ENCODE data around the gene WDR18. TPM values are rescaled to one million over a fixed set of nuclear protein-coding genes. Genes with fewer than 3 reads are reported as not detected.

The WDR18 gene
- total RNA-seq, 1 experiment from 2014 or later: 44.0 TPM

GRCh38 chr19:944663-945241 is 39.4 kb upstream of the WDR18 start:
- intact Hi-C loops (cut with micrococcal nuclease; ENCODE audit: unreplicated experiment): no loop called here
- DNase-seq (ENCODE audit: low read depth, low spot score) (no peak), ATAC-seq (no peak)
- H3K36me3 ChIP-seq (ENCODE audit: control insufficient read depth, insufficient read depth, low read length): no peaks in the 10 kb centered on the region
- ChIA-PET CTCF (no interaction called here), POLR2A (no interaction called here)
- H3K27me3 ChIP-seq (ENCODE audit: control insufficient read depth, insufficient read depth, low read length): no peaks in the 10 kb centered on the region
- no TSS peak for BruUV-seq (replicated peaks)
- TF ChIP-seq CTCF (IDR thresholded peaks at IDR 0.05) (no peak), SIN3A (IDR thresholded peaks at IDR 0.05; ENCODE audit: borderline replicate concordance, insufficient read depth, low read depth, low read length) (no peak), POLR2AphosphoS5 (IDR thresholded peaks at IDR 0.05; ENCODE audit: low read depth, low read length) (no peak), TCF7L2 (IDR thresholded peaks at IDR 0.05; ENCODE audit: low read depth, low read length) (no peak), REST (IDR thresholded peaks at IDR 0.05; ENCODE audit: insufficient read depth in 1 of 2, low read depth in 2 of 2, low read length in 1 of 2) (no peak)
- no peak overlapping the region for H3K27ac ChIP-seq (ENCODE audit: low read length)
- in situ Hi-C loops (cut with HindIII; ENCODE audit: low pct_unique_long_range_greater_than_20kb, low sequenced_read_pairs): no loop called here
- no peaks in the 10 kb centered on the region for H3K9me3 ChIP-seq (ENCODE audit: control insufficient read depth, insufficient read depth, low read depth, low read length)
- H3K4me1 ChIP-seq (ENCODE audit: control insufficient read depth, insufficient read depth, low read length): peaks cover 5% of the 10 kb centered on the region
- H3K4me3 ChIP-seq (ENCODE audit: low read depth in 2 of 2, low read length in 2 of 2): no peak overlapping the region

- CTCF ChIA-PET: no interaction called here
- Histone ChIP-seq H3K27me3 (ENCODE audit: control insufficient read depth, insufficient read depth, low read length) (no peaks in the 10 kb centered on the region), H3K4me3 (ENCODE audit: low read depth in 2 of 2, low read length in 2 of 2) (no peak overlapping the region), H3K9me3 (ENCODE audit: control insufficient read depth, insufficient read depth, low read depth, low read length) (no peaks in the 10 kb centered on the region), H3K36me3 (ENCODE audit: control insufficient read depth, insufficient read depth, low read length) (no peaks in the 10 kb centered on the region), H3K4me1 (ENCODE audit: control insufficient read depth, insufficient read depth, low read length) (no peaks in the 10 kb centered on the region; the same call in 1 of the 2 replicates), H3K27ac (ENCODE audit: low read length) (no peak overlapping the region)
- TF ChIP-seq REST (IDR thresholded peaks at IDR 0.05; ENCODE audit: insufficient read depth in 1 of 2, low read depth in 2 of 2, low read length in 1 of 2) (no peak), POLR2AphosphoS5 (IDR thresholded peaks at IDR 0.05; ENCODE audit: low read depth, low read length) (no peak), SIN3A (IDR thresholded peaks at IDR 0.05; ENCODE audit: borderline replicate concordance, insufficient read depth, low read depth, low read length) (no peak), TCF7L2 (IDR thresholded peaks at IDR 0.05; ENCODE audit: low read depth, low read length) (no peak), CTCF (IDR thresholded peaks at IDR 0.05) (no peak)
- POLR2A ChIA-PET: no interaction called here
- ATAC-seq: no peak
- in situ Hi-C loops (cut with HindIII; ENCODE audit: low pct_unique_long_range_greater_than_20kb, low sequenced_read_pairs): no loop called here
- no TSS peak for BruUV-seq (replicated peaks)
- intact Hi-C loops (cut with micrococcal nuclease; ENCODE audit: unreplicated experiment): no loop called here
- DNase-seq (ENCODE audit: low read depth, low spot score): no peak
Observed at GRCh38 chr19:945401-946252, 38.5 kb upstream of the WDR18 start.
